Measurements from ENCODE around the gene CSF1. TPM values are rescaled to one million over a fixed set of nuclear protein-coding genes. Genes with fewer than 3 reads are reported as not detected.
"Not testable (repeated sequence)": the region's sequence is repeated elsewhere in the genome, so short reads cannot be mapped to it uniquely, and the experiment has no call there.

CSF1 gene
- total RNA-seq, 1 donor from 2014 or later = 0.89 TPM

- H3K9me3 Mint-ChIP-seq (ENCODE audit: low read depth) = peaks cover 2% of the 10 kb centered on the region
- no peak for TF ChIP-seq CTCF (IDR thresholded peaks at IDR 0.05; ENCODE audit: unreplicated experiment)
- DNase-seq (ENCODE audit: low spot score, unreplicated experiment) = no peak
- no peaks in the 10 kb centered on the region for H3K36me3 Mint-ChIP-seq (ENCODE audit: insufficient read depth)
- H3K4me1 Mint-ChIP-seq (ENCODE audit: low read depth) = peaks cover 17% of the 10 kb centered on the region
- H3K4me3 Mint-ChIP-seq (ENCODE audit: low read depth) = no peak overlapping the region
- no peaks in the 10 kb centered on the region for H3K27me3 Mint-ChIP-seq
- H3K27ac Mint-ChIP-seq = no peak overlapping the region
Observed at GRCh38 chr1:109950509-109950908, 39.9 kb downstream of the CSF1 start.

GRCh38 chr1:109951501-109951900 is 40.9 kb downstream of the CSF1 start:
- not testable (repeated sequence) for H3K36me3 Mint-ChIP-seq (ENCODE audit: insufficient read depth); DNase-seq (ENCODE audit: low spot score, unreplicated experiment); H3K4me3 Mint-ChIP-seq (ENCODE audit: low read depth); H3K27ac Mint-ChIP-seq; H3K27me3 Mint-ChIP-seq; H3K9me3 Mint-ChIP-seq (ENCODE audit: low read depth)
- peaks cover 18% of the 10 kb centered on the region for H3K4me1 Mint-ChIP-seq (ENCODE audit: low read depth)

GRCh38 chr1:109954041-109954512 is 43.4 kb downstream of the CSF1 start:
- Mint-ChIP-seq H3K27ac (no peak overlapping the region), H3K4me3 (ENCODE audit: low read depth) (no peak overlapping the region), H3K27me3 (no peaks in the 10 kb centered on the region), H3K9me3 (ENCODE audit: low read depth) (no peaks in the 10 kb centered on the region), H3K4me1 (ENCODE audit: low read depth) (peaks cover 7% of the 10 kb centered on the region), H3K36me3 (ENCODE audit: insufficient read depth) (no peaks in the 10 kb centered on the region)
- no peak for DNase-seq (ENCODE audit: low spot score, unreplicated experiment)
- TF ChIP-seq CTCF (IDR thresholded peaks at IDR 0.05; ENCODE audit: unreplicated experiment) = no peak

GRCh38 chr1:109959632-109959973 is 49.0 kb downstream of the CSF1 start:
- Mint-ChIP-seq H3K9me3 (ENCODE audit: low read depth) (no peaks in the 10 kb centered on the region), H3K27ac (peak overlapping the region; percentile 96), H3K4me3 (ENCODE audit: low read depth) (no peak overlapping the region), H3K27me3 (no peaks in the 10 kb centered on the region), H3K4me1 (ENCODE audit: low read depth) (peaks cover 21% of the 10 kb centered on the region), H3K36me3 (ENCODE audit: insufficient read depth) (no peaks in the 10 kb centered on the region)
- no peak for TF ChIP-seq CTCF (IDR thresholded peaks at IDR 0.05; ENCODE audit: unreplicated experiment)
- no peak for DNase-seq (ENCODE audit: low spot score, unreplicated experiment)

- H3K4me3 Mint-ChIP-seq (ENCODE audit: low read depth) = peak overlapping the region; percentile 2
- H3K27me3 Mint-ChIP-seq = no peaks in the 10 kb centered on the region
- TF ChIP-seq CTCF (IDR thresholded peaks at IDR 0.05; ENCODE audit: unreplicated experiment) = peak; percentile 45
- no peak for DNase-seq (ENCODE audit: low spot score, unreplicated experiment)
- peaks cover 21% of the 10 kb centered on the region for H3K4me1 Mint-ChIP-seq (ENCODE audit: low read depth)
- peaks cover 2% of the 10 kb centered on the region for H3K9me3 Mint-ChIP-seq (ENCODE audit: low read depth)
- no peaks in the 10 kb centered on the region for H3K36me3 Mint-ChIP-seq (ENCODE audit: insufficient read depth)
- H3K27ac Mint-ChIP-seq = peak overlapping the region; percentile 96
Observed at GRCh38 chr1:109959974-109960744, 49.5 kb downstream of the CSF1 start.

- Mint-ChIP-seq H3K27ac (peak overlapping the region; percentile 96), H3K36me3 (ENCODE audit: insufficient read depth) (peaks cover 2% of the 10 kb centered on the region), H3K9me3 (ENCODE audit: low read depth) (peaks cover 7% of the 10 kb centered on the region), H3K4me1 (ENCODE audit: low read depth) (peaks cover 21% of the 10 kb centered on the region), H3K27me3 (no peaks in the 10 kb centered on the region), H3K4me3 (ENCODE audit: low read depth) (no peak overlapping the region)
- no peak for TF ChIP-seq CTCF (IDR thresholded peaks at IDR 0.05; ENCODE audit: unreplicated experiment)
- DNase-seq (ENCODE audit: low spot score, unreplicated experiment) = no peak
Observed at GRCh38 chr1:109960745-109961094, 50.1 kb downstream of the CSF1 start.
